GM20431 (cell line): Measurements from ENCODE around the gene CCRL2.

Experiments
- in situ Hi-C: fragments of 300-500 bp; cut with MseI, MboI; formaldehyde crosslinking; loops from one replicate; pipeline ENCODE4 v1.15.0; 2020; ENCODE audit warnings: low sequenced_read_pairs; ENCODE audit not compliant: unreplicated experiment

CCRL2 gene

GRCh38 chr3:46375218-46375617 is 31.8 kb upstream of the CCRL2 start:
- in situ Hi-C loops: loop anchor here (25.0 kb wide), 1 partner anchor 613 kb away; no protein-coding TSS in a partner anchor

GRCh38 chr3:46375814-46376213 is 31.2 kb upstream of the CCRL2 start:
- in situ Hi-C loops: loop anchor here (25.0 kb wide), 1 partner anchor 614 kb away; no protein-coding TSS in a partner anchor

- in situ Hi-C loops: loop anchor here (25.0 kb wide), 1 partner anchor 616 kb away; no protein-coding TSS in a partner anchor
These were observed 28.6 kb upstream of the CCRL2 start for GRCh38 chr3:46378426-46378942.

- in situ Hi-C loops: loop anchor here (10.0 to 25.0 kb wide), 2 partner anchors 296 to 618 kb away; no protein-coding TSS in a partner anchor
These were observed 26.4 kb upstream of the CCRL2 start for GRCh38 chr3:46380471-46381221.

GRCh38 chr3:46381625-46382024 is 25.4 kb upstream of the CCRL2 start:
- in situ Hi-C loops: loop anchor here (10.0 to 25.0 kb wide), 2 partner anchors 297 to 619 kb away; no protein-coding TSS in a partner anchor

GRCh38 chr3:46383211-46383950 is 23.7 kb upstream of the CCRL2 start:
- in situ Hi-C loops: loop anchor here (10.0 to 25.0 kb wide), 2 partner anchors 299 to 621 kb away; no protein-coding TSS in a partner anchor

- in situ Hi-C loops: loop anchor here (10.0 to 25.0 kb wide), 2 partner anchors 299 to 622 kb away; no protein-coding TSS in a partner anchor
These were observed 23.1 kb upstream of the CCRL2 start for GRCh38 chr3:46383951-46384330.

- in situ Hi-C loops: loop anchor here (10.0 to 25.0 kb wide), 2 partner anchors 301 to 624 kb away; no protein-coding TSS in a partner anchor
These were observed 20.9 kb upstream of the CCRL2 start for GRCh38 chr3:46386205-46386604.

GRCh38 chr3:46388847-46389246 is 18.2 kb upstream of the CCRL2 start:
- in situ Hi-C loops: loop anchor here (10.0 to 25.0 kb wide), 2 partner anchors 304 to 627 kb away; no protein-coding TSS in a partner anchor

GRCh38 chr3:46389306-46389705 is 17.8 kb upstream of the CCRL2 start:
- in situ Hi-C loops: loop anchor here (10.0 to 25.0 kb wide), 2 partner anchors 305 to 627 kb away; no protein-coding TSS in a partner anchor

- in situ Hi-C loops: loop anchor here (25.0 kb wide), 1 partner anchor 629 kb away; no protein-coding TSS in a partner anchor
These were observed 15.5 kb upstream of the CCRL2 start for GRCh38 chr3:46391526-46391925.

GRCh38 chr3:46393011-46393410 is 14.0 kb upstream of the CCRL2 start:
- in situ Hi-C loops: loop anchor here (25.0 kb wide), 1 partner anchor 631 kb away; no protein-coding TSS in a partner anchor

GRCh38 chr3:46393554-46394434 is 13.3 kb upstream of the CCRL2 start:
- in situ Hi-C loops: loop anchor here (25.0 kb wide), 1 partner anchor 631 kb away; no protein-coding TSS in a partner anchor

GRCh38 chr3:46395210-46395661 is 11.8 kb upstream of the CCRL2 start:
- in situ Hi-C loops: loop anchor here (25.0 kb wide), 1 partner anchor 633 kb away; no protein-coding TSS in a partner anchor

GRCh38 chr3:46395766-46396530 is 11.1 kb upstream of the CCRL2 start:
- in situ Hi-C loops: loop anchor here (25.0 kb wide), 1 partner anchor 634 kb away; no protein-coding TSS in a partner anchor

- in situ Hi-C loops: loop anchor here (25.0 kb wide), 1 partner anchor 635 kb away; no protein-coding TSS in a partner anchor
These were observed 9.9 kb upstream of the CCRL2 start for GRCh38 chr3:46397111-46397510.

GRCh38 chr3:46398186-46398955 is 8.7 kb upstream of the CCRL2 start:
- in situ Hi-C loops: loop anchor here (25.0 kb wide), 1 partner anchor 636 kb away; no protein-coding TSS in a partner anchor
